Activated CD8-positive, alpha-beta memory T cell treated with anti-CD3 and anti-CD28 coated beads, Interleukin-2, amount 10 ng/mL, durations not matched to agents 7 days and 5 days (primary cell): ENCODE results near the gene FAT4. TPM values are rescaled to one million over a fixed set of nuclear protein-coding genes. Genes with fewer than 3 reads are reported as not detected.

ENCODE experiments used
- ATAC-seq: fragments of 150-1000 bp; cut with Tn5 transposase; one replicate; pipeline ENCODE4 v1.10.0; 2021; ENCODE audit warnings: moderate library complexity
- CTCF ChIA-PET: fragments of 350-600 bp; sonication (Branson Sonifier 250); formaldehyde crosslinking; loops from one replicate; lab custom pipeline; 2021; ENCODE audit warnings: antibody characterized with exemption; lab: Charles Lee
- DNase-seq: peaks from one replicate; pipeline ENCODE4 v3.0.0-alpha.2; 2020
- H3K27ac Mint-ChIP-seq: one replicate; pipeline ENCODE4 v1.8.0; 2021; ENCODE audit warnings: mild to moderate bottlenecking, mixed read lengths
- H3K27me3 Mint-ChIP-seq: one replicate; pipeline ENCODE4 v1.8.0; 2021; ENCODE audit warnings: mixed read lengths
- H3K36me3 Mint-ChIP-seq: one replicate; pipeline ENCODE4 v1.8.0; 2021; ENCODE audit warnings: mild to moderate bottlenecking, mixed read lengths
- H3K4me1 Mint-ChIP-seq: one replicate; pipeline ENCODE4 v1.8.0; 2021; ENCODE audit warnings: mixed read lengths
- H3K4me3 Mint-ChIP-seq: one replicate; pipeline ENCODE4 v1.8.0; 2021; ENCODE audit warnings: mild to moderate bottlenecking, moderate library complexity, mixed read lengths
- H3K9me3 Mint-ChIP-seq: one replicate; pipeline ENCODE4 v1.8.0; 2022; ENCODE audit warnings: low read depth, mixed read lengths
- total RNA-seq, 2 experiments: library from RNA; stranded (reverse); gene quantifications; one replicate each; pipeline ENCODE4 v1.2.3, GENCODE V29; 2021

FAT4 gene, protein sequence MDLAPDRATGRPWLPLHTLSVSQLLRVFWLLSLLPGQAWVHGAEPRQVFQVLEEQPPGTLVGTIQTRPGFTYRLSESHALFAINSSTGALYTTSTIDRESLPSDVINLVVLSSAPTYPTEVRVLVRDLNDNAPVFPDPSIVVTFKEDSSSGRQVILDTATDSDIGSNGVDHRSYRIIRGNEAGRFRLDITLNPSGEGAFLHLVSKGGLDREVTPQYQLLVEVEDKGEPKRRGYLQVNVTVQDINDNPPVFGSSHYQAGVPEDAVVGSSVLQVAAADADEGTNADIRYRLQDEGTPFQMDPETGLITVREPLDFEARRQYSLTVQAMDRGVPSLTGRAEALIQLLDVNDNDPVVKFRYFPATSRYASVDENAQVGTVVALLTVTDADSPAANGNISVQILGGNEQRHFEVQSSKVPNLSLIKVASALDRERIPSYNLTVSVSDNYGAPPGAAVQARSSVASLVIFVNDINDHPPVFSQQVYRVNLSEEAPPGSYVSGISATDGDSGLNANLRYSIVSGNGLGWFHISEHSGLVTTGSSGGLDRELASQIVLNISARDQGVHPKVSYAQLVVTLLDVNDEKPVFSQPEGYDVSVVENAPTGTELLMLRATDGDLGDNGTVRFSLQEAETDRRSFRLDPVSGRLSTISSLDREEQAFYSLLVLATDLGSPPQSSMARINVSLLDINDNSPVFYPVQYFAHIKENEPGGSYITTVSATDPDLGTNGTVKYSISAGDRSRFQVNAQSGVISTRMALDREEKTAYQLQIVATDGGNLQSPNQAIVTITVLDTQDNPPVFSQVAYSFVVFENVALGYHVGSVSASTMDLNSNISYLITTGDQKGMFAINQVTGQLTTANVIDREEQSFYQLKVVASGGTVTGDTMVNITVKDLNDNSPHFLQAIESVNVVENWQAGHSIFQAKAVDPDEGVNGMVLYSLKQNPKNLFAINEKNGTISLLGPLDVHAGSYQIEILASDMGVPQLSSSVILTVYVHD (N-terminal part only)
- not detected for total RNA-seq

DNA sequence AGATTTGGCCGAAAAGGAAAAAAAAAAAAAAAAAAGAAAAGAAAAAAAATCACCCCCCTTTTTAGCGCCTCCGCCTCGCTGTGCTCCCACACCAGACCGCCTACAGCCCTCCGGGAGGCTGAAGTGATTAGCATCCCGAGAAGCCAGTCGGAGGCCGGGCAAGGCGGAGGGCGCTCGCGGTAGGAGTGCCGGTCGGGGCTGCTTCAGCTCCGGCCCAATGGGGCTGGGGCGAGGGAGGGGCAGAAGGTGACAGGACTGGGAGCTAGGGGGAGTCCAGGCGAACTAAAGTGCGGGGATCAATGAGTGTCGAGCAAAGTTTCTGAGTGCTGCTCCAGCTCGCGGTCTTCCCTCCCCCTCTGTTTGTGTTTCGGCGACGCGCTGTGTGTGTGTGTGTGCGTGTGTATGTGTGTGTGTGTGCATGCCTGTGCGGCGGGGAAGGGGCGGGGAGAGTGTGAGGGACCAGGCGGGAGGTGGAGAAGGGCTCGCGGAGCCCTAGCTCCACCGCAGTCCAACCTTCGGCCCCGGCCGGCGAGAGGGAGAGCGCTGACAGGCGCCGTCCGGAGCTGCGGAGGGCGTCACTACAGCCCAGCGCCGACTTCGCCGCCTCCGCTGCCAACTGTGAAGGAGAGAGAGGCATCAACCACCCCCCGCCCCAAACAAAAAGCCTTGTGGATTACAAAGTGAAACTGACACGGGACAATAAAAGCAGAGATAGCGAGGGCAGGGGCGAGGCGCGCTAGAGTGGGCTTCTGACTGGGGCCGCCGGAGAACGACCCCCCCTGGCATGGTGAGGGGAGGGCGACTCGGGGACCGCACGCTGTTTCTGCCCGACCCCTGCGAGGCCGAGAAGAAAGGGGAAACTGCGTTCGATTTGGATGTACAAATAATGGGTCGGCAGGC, at the start of gene FAT4:
Gene FAT4, plus strand, starts transcription at position 280 of the 900 bp plus-strand sequence. CDS start 1,457 bp downstream, outside the sequence.
- Mint-ChIP-seq H3K27me3 (peaks cover 56% of the 10 kb centered on the region), H3K36me3 (no peaks in the 10 kb centered on the region), H3K4me3 (peak within 1 kb of the TSS; percentile 78), H3K27ac (peak within 1 kb of the TSS; percentile 38), H3K4me1 (peaks cover 19% of the 10 kb centered on the region), H3K9me3 (no peaks in the 10 kb centered on the region)
- ATAC-seq (peak; percentile 73), DNase-seq (peak; percentile 55)
- CTCF ChIA-PET, result interaction anchor here (0.7 kb wide), 1 partner anchor 765 kb away, joined by 3 read pairs; no protein-coding TSS in a partner anchor

DNA sequence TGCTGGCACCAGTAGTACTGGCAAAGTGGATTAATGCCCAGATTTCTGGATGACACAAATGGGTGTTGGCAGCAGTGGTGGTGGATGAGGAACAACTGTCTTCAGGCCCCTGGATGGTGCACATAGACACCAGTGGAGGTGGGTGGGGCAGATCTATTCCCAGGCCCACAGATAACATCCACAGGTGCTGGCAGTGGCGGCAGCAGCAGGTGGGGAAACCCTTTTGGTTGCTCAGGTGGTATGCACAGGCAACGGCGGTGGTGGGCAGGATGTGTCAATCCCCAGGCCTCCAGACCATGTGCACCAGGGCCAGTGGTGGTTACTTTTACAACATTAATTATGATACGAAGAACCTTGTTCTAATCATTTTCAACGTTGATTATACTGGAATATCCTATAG, 48.9 kb upstream of the FAT4 start:
- no peak overlapping the region for H3K4me3 Mint-ChIP-seq
- no peaks in the 10 kb centered on the region for H3K36me3 Mint-ChIP-seq
- H3K27ac Mint-ChIP-seq, result no peak overlapping the region
- H3K27me3 Mint-ChIP-seq, result no peaks in the 10 kb centered on the region
- CTCF ChIA-PET, result no interaction called here
- no peaks in the 10 kb centered on the region for H3K4me1 Mint-ChIP-seq
- no peak for DNase-seq
- no peak for ATAC-seq
- no peaks in the 10 kb centered on the region for H3K9me3 Mint-ChIP-seq

DNA sequence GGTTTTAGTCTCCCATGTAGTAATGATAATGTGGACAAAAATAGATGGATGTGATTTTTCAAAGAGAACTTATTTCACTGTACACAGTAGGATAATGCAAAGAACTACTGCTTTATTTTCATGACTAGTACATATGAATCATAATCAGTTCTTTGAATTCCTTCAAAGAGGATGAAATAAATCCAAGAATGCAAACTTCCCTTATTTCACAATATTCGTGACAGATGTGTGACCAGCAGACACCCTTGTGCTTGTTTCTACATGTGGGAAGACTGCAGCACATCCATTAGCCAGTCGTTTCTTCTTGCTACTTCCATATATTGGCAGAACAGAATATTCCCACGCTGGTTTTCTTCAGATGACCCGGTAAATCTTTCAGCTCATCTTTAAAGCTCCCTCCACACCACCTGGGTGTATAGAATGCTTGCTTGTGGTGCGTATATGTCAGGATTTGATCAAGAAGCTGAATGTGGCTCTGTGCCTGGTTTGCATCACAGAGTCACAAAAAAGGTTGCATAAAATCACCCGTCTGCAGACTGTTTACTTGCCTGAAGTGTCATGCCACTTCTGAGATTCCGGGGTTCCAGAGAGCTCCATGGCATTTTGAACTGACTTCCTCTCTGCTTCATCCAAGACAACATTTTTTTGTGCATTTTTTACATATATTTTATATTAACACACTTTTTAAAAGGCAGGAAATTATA, 47.7 kb upstream of the FAT4 start:
- CTCF ChIA-PET, result interaction anchor here (1.0 kb wide), 1 partner anchor 17 kb away, joined by 3 read pairs; no protein-coding TSS in a partner anchor
- no peaks in the 10 kb centered on the region for H3K36me3 Mint-ChIP-seq
- no peak for DNase-seq
- no peaks in the 10 kb centered on the region for H3K9me3 Mint-ChIP-seq
- no peaks in the 10 kb centered on the region for H3K27me3 Mint-ChIP-seq
- no peak overlapping the region for H3K27ac Mint-ChIP-seq
- ATAC-seq, result no peak
- H3K4me1 Mint-ChIP-seq, result no peaks in the 10 kb centered on the region
- no peak overlapping the region for H3K4me3 Mint-ChIP-seq

DNA sequence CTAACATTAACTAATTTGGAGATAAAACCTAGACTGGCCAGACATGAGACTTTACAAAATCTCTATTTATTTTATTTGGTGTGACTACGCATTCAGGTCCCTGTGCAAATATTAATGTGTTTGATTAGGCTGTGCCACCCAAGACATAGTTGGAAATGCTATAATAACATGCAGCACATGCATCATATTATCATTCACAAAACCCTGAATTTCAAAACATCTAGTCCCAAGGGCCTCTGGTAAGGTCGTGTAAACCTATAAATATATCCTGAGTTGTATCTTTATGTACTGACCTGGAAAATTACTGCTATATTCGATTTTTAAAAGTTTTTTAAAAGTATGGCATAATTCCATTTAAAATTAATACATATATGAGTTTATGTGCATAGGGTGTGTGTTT, 47.1 kb upstream of the FAT4 start:
- Mint-ChIP-seq H3K9me3 (no peaks in the 10 kb centered on the region), H3K27me3 (no peaks in the 10 kb centered on the region), H3K4me1 (no peaks in the 10 kb centered on the region), H3K4me3 (no peak overlapping the region), H3K27ac (no peak overlapping the region), H3K36me3 (no peaks in the 10 kb centered on the region)
- DNase-seq (no peak), ATAC-seq (no peak)
- CTCF ChIA-PET, result interaction anchor here (1.0 kb wide), 1 partner anchor 16 kb away, joined by 3 read pairs; no protein-coding TSS in a partner anchor

DNA sequence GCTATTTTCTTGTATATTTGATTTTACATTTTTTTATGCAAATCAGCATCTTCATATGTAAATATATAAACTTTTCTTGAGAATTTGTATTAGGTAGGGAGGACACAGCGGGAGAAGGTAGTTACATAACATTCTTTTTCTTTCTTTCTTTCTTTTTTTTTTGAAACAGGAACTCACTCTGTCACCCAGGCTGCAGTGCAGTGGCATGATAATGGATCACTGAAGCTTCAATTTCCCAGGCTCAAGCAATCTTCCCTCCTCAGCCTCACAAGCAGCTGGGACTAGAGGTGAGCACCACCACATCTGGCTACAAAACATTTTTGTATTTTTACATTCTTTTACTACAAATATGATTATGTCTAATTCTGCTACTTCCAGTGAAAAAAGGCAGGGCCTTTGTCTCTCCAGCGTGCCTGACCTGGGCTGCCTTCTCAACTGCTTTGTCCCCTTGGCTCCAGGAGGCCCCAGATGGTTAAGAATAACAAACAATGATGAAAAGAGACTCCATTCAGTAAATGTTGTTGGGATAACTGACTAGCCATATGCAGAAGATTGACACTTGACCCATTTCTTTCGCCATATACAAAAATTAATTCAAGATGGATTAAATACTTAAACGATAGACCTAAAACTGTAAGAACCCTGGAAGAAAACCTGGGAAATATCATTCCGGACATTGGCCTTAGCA, 46.5 kb upstream of the FAT4 start:
- H3K4me3 Mint-ChIP-seq, result no peak overlapping the region
- no peak for DNase-seq
- CTCF ChIA-PET, result no interaction called here
- no peaks in the 10 kb centered on the region for H3K36me3 Mint-ChIP-seq
- no peaks in the 10 kb centered on the region for H3K27me3 Mint-ChIP-seq
- no peak for ATAC-seq
- H3K27ac Mint-ChIP-seq, result no peak overlapping the region
- H3K4me1 Mint-ChIP-seq, result no peaks in the 10 kb centered on the region
- no peaks in the 10 kb centered on the region for H3K9me3 Mint-ChIP-seq

DNA sequence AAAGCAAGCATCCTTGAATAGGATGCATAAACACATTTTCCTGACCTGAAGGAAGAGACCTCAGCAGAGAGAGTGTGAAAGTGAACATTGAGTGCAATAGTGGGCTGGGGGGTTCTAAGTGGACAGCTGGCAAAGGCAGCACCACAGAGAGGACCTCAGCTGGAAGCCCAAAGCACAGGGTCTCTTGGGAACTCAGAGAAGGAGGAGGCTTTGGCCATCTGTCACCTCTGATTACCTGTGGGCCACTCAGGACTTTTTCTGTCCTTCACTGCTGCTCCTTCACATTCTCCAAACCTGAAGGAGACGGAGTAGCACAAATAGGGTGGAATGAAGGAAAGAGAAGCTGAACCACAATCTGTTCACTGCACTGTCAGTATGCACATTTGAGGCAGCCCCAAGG, 37.9 kb upstream of the FAT4 start:
- H3K4me3 Mint-ChIP-seq, result no peak overlapping the region
- no peaks in the 10 kb centered on the region for H3K27me3 Mint-ChIP-seq
- H3K4me1 Mint-ChIP-seq, result no peaks in the 10 kb centered on the region
- CTCF ChIA-PET, result no interaction called here
- DNase-seq (no peak), ATAC-seq (no peak)
- H3K36me3 Mint-ChIP-seq, result no peaks in the 10 kb centered on the region
- H3K9me3 Mint-ChIP-seq, result no peaks in the 10 kb centered on the region
- H3K27ac Mint-ChIP-seq, result no peak overlapping the region

DNA sequence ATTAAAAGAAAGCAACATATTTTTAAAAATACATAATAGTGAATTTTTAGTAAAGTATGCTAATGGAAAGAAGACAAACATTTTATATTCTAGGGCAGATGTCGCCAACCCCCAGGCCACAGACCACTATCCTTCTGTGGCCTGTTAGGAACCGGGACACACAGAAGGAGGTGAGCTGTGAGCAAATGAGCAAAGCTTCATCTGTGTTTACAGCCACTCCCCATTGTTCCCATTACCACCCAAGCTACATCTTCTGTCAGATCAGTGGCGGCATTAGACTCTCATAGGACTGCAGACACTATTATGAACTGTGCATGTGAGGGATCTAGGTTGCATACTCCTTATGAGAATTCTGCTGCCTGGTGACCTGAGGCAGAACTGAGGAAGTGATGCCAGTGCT, 37.0 kb upstream of the FAT4 start:
- ATAC-seq (no peak), DNase-seq (no peak)
- no peak overlapping the region for H3K27ac Mint-ChIP-seq
- no peaks in the 10 kb centered on the region for H3K27me3 Mint-ChIP-seq
- H3K4me3 Mint-ChIP-seq, result no peak overlapping the region
- CTCF ChIA-PET, result no interaction called here
- no peaks in the 10 kb centered on the region for H3K36me3 Mint-ChIP-seq
- H3K9me3 Mint-ChIP-seq, result no peaks in the 10 kb centered on the region
- no peaks in the 10 kb centered on the region for H3K4me1 Mint-ChIP-seq

DNA sequence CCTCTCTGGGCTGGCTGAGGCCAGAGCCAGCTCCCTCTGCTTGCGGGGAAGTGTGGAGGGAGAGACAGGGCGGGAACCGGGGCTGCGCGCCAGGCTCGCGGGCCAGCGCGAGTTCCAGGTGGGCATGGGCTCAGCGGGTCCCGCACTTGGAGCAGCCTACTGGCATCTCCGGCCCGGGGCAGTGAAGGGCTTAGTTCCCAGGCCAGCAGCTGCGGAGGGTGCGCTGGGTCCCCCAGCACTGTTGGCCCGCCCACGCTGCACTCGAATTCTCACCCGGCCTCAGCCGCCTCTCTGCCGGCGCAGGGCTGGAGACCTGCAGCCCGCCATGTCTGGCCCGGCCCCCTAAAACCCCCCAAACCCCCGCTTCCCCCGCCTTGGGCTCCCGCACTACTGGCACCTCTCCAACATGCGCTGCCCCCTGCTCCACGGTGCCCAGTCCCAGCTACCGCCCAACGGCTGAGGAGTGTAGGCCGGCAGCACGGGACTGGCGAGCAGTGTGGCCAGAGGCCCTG, 33.8 kb upstream of the FAT4 start:
- H3K9me3 Mint-ChIP-seq, result no peaks in the 10 kb centered on the region
- no peak overlapping the region for H3K27ac Mint-ChIP-seq
- no peak overlapping the region for H3K4me3 Mint-ChIP-seq
- ATAC-seq (no peak), DNase-seq (no peak)
- no peaks in the 10 kb centered on the region for H3K27me3 Mint-ChIP-seq
- H3K36me3 Mint-ChIP-seq, result no peaks in the 10 kb centered on the region
- H3K4me1 Mint-ChIP-seq, result no peaks in the 10 kb centered on the region
- CTCF ChIA-PET, result no interaction called here

DNA sequence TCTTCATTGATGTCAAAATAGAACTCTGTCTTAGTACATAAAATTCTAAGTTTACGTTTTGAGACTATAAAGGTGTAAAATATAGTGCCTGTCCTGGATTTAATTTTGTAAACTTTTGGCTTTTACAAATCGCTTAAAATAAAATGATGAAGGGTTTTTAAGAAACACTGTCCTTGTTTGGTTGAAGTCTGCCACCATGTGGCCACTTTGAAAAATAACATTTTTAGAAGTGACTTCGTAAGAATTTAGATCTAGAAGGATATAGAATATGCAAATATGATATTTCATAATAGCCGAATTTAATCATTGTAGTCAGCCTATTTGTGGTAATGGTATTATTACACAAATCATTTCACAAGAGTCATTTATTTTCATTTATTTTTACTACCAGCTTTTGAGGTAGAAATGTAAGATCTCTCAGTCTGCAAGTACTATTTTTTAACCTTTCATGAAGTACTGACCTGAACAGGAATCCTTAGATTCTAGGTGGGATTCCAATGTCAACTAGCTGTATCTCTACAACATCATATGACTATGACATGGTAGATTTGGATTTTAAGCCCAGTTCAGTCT, 31.0 kb upstream of the FAT4 start:
- CTCF ChIA-PET, result interaction anchor here (1.1 to 2.6 kb wide), 3 partner anchors 17 to 961 kb away, joined by 3 to 12 read pairs (median 3); no protein-coding TSS in a partner anchor
- no peaks in the 10 kb centered on the region for H3K27me3 Mint-ChIP-seq
- no peak overlapping the region for H3K27ac Mint-ChIP-seq
- H3K9me3 Mint-ChIP-seq, result no peaks in the 10 kb centered on the region
- no peaks in the 10 kb centered on the region for H3K36me3 Mint-ChIP-seq
- DNase-seq, result no peak
- ATAC-seq, result no peak
- H3K4me1 Mint-ChIP-seq, result no peaks in the 10 kb centered on the region
- H3K4me3 Mint-ChIP-seq, result no peak overlapping the region

DNA sequence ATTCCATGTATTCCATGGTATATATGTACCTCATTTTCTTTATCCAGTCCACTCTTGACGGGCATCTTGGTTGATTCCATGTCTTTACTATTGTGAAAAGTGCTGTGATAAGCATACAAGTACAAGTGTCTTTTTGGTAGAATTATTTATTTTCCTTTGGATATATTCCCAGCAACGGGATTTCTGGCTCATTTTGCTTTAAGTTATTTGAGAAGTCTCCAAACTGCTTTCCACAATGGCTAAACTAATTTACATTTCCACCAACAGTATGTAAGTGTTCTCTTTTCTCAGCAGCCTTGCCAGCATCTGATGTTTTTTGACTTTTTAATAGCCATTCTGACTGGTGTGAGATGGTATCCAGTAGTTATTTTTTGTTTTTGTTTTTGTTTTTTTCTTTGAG, 17.6 kb upstream of the FAT4 start:
- ATAC-seq, result no peak
- Mint-ChIP-seq H3K4me3 (no peak overlapping the region), H3K9me3 (no peaks in the 10 kb centered on the region), H3K27me3 (no peaks in the 10 kb centered on the region), H3K36me3 (no peaks in the 10 kb centered on the region), H3K4me1 (no peaks in the 10 kb centered on the region), H3K27ac (no peak overlapping the region)
- no peak for DNase-seq
- CTCF ChIA-PET, result no interaction called here

DNA sequence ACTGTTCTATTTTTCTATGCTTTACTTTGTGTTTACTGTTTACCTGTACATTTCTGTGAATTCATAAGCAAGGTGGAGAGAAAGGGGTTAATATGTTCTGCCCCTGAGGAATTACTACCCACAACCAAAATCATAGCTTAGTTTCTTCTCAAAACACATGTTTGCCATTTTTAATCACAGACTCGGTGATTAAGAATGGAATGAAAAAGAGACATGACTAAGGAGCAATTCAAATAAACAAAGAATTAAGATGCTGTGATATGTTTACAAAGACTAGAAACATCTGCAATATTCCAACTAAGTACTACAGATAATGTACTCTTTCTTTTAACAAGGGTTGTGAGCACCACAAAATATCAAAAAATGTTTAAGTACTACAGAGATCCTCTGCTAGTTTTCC, 11.7 kb upstream of the FAT4 start:
- DNase-seq (no peak), ATAC-seq (no peak)
- H3K27me3 Mint-ChIP-seq, result no peaks in the 10 kb centered on the region
- no peak overlapping the region for H3K27ac Mint-ChIP-seq
- no peaks in the 10 kb centered on the region for H3K9me3 Mint-ChIP-seq
- CTCF ChIA-PET, result no interaction called here
- H3K4me1 Mint-ChIP-seq, result no peaks in the 10 kb centered on the region
- no peak overlapping the region for H3K4me3 Mint-ChIP-seq
- H3K36me3 Mint-ChIP-seq, result no peaks in the 10 kb centered on the region
